GM19452 (cell line): ENCODE data around the gene POLR1D.
A peak's percentile ranks its signal among the peaks of the same experiment; 100 is the strongest.
"Not testable (repeated sequence)": the region's sequence is repeated elsewhere in the genome, so short reads cannot be mapped to it uniquely, and the experiment has no call there.

Experiments used
- ATAC-seq: cut with Tn5 transposase; IDR thresholded peaks from one replicate; pipeline ENCODE4 v1.9.1; 2021; ENCODE audit not compliant: unreplicated experiment

Gene POLR1D

DNA sequence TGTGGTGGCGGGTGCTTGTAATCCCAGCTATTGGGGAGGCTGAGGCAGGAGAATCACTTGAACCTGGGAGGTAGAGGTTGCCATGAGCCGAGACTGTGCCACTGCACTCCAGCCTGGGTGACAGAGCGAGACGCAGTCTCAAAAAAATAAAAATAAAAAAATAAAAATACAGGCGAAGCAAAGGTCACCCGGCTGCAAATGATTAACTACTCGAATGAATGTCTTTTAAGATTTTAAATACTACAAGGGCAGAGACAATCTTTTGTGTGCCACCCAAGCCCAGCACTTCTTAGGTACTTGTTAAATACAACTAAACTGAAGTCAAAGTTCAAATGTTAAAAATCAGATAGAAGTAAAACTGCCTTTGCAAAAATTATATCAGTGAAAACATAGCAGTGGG, 8.1 kb upstream of the POLR1D start:
- ATAC-seq = no peak

DNA sequence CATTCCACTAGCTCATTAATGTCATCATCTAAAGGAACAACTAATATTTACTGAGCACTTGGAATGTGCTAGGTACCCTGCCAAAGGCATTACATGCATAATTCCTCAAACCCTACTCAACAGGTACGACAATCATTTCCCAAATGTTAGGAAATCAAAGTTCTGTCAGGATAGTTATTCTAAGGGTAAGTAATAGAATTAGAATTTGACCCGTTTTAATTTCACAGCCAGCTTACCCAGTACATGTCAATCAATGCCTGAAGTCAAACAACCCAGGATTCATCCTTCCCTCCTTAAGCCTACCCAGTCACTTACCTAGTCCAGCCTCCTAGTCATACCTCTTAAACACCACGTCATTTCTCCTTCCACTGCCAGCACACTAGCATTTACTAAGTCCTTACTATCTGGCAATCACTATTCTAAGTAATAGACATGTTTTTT, 3.8 kb upstream of the POLR1D start:
- no peak for ATAC-seq

DNA sequence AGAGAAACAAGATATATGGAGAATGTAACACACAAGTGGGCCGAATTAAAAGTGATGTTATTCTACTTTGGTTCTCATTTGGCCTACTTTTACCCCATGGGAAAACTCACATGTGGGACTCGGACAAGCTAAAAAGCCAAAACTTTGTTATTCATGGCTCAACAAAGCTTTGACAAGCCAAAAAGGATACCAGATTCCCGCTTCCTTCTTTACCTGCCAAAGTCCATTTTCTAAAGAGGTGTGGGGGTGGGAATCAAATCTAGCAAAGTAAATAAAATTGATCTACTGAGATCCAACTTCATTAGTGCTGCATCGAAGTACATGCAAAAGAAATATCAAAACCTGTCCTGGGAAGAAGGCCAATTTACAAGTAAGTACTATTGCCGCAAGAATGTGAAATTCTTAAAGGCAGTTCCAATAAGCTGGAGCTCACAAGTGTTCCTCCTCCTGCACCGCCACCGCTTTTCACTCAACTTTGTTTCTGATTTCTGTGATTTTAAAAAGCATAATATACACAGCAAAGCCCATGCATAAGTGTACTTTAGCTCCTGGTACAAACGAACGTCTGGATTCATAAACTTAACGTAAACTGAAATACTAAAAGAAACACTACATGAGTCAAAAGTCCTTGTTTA, 2.5 kb upstream of the POLR1D start:
- no peak for ATAC-seq

DNA sequence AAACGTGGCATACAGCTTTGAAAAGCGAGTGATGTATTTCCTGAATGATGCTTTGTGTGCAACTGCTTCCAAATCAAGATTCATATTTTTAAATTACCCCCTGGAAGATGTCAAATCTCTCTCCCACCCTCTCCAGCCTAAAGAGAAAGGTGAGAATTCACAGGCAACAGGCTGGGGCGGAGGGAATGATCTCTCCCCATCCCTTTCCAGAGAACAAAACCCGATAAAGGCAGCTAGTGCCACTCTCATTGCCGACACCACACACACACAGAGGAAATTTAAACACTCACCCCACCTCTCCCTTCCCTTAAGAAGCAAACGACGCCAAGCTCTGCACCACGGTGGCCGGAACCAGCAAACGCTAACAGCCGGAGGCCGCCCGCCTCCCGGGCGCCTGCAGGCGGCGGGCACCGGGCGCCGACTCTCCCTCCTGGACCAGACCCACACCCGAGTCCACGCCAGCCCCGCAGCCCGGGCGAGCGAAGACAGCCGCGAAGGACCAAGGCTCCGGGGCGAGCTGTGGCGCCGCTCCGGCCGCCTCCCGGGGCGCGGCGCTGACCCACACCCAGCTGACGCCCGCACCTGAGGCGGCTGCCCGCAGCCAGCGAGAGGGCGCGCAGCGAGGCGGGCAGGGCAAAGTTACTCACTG, 1.8 kb upstream of the POLR1D start:
- peak; percentile 36 for ATAC-seq

DNA sequence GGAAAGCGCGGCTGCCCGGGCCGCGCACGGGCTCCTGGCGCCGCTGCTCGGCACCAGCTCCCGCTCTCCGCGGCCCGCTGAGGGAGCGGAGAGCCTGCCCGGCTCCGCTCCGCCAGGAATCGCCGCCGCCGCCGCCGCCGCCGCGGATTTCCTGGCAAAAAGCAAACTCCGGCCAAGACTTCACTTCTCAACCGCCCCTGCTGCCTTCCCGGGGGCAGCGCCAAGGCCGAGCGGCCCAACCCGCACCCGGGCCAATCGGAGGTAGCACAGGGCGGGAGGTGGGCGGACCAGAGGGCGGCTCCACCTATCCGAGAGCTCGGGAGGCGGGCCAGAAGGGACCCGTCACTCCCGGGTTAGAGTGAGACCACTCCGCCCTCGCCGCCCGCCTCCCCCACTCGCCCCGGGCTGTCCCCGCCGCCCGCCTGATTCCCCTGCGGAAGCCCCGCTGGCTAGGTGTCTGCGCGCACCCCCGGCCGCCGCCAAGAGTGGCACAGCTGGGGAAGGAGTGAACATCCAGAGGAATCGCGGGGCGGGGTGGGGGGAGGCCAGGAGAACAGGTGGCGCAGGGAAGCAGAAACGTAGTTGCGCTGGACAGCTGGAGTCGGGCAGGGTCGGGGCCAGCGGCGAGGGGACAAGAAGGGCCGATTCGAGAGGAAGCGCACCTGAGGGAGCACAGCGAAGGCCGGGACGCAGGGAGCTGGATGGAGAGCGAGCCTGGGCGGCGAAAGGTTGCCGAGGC, 1.1 kb upstream of the POLR1D start, which contains the start of gene LNX2:
Gene LNX2, minus strand, starts transcription at position 153 of the 739 bp plus-strand sequence. CDS start 38,826 bp downstream, outside the sequence.
- peak; percentile 88 for ATAC-seq

DNA sequence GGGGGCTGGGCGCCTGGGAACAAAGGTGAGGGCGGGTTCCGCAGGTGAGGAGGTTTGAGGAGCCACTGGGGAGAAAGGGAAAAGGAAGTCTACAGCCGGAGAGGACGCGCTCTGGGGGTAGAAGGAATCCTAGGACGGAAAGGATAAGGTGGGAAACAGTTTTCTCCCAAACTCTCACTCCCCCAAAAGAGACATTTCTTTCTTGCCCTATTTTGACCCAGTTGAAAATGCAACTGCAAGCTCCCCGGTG, 651 bp upstream of the POLR1D start:
- no peak for ATAC-seq

DNA sequence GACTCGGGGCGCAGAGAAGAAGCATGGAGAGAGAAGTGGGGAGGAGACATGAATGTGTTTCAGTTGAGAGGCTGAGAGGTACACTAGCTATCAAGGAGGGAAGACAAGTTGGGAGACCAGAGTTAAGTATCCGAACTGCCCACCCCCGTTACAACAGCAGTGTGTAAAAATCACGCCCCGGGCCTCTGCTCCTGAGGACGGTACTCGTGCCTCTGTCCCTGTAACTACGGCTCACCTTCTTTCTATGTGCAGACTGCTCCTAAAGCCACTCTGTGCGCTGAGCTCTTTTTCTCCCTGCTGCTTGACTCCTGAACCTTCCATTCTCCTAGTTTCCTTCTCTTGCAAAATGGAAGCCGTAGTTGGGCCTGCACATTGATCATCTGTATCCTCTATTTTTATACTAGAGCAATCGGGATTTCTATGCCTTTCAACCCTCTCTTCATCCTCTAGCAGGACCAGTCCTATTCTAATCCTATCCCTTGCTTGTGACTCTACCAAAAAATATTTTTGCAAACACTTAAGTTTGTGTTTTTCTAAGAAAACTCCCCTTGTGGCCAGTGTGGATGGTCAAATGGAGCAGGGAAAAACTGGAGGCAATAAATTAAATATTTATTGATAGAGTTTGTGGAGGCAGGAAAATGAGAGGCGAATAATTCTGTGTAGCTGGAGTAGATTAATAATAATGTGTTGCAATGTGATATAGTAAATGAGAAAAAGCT, 569 bp downstream of the POLR1D start:
- ATAC-seq = no peak

DNA sequence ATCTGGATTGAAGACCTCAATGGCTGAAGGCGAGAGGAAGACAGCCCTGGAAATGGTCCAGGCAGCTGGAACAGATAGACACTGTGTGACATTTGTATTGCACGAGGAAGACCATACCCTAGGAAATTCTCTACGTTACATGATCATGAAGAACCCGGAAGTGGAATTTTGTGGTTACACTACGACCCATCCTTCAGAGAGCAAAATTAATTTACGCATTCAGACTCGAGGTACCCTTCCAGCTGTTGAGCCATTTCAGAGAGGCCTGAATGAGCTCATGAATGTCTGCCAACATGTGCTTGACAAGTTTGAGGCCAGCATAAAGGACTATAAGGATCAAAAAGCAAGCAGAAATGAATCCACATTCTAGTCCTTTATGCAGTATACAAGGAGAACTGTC, 1.2 kb downstream of the POLR1D start:
- ATAC-seq = no peak

DNA sequence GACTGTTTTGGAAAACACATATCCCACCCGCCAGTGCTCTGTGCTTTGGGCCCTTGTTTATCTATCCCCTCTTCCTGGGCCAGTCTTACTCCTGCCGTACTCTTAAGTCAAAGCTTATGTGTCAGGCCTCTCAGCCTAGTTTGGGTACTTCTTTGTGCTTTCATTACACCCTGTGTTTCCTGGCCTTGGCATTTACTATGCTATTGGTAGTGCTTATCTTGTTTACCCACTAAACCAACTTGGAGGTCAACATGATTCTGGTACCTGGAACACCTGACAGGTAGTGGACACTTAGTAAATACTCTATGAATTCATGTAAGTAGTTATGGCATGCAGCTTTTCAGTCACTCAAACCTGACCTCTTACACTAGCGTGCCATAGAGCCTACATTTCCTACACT, 2.4 kb downstream of the POLR1D start:
- ATAC-seq = no peak

DNA sequence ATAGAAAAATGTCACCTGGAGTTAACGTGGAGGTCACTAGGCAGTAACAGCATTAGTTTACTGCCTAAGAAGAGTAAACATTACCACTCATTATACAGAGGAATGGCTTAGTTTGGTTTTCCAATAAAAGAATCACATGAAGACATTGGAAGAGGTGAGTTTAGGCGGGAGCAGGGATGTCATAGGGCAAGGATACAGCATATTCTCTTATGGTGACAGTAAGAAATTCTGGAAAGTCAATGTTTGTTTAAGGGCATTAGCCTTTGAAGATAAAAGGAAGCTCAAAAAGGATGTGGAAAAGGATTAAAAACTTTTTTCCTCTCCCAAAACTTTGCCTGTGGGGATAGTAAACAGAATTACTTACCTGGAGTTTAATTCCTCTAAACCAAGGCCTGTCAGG, 4.1 kb downstream of the POLR1D start:
- no peak for ATAC-seq

DNA sequence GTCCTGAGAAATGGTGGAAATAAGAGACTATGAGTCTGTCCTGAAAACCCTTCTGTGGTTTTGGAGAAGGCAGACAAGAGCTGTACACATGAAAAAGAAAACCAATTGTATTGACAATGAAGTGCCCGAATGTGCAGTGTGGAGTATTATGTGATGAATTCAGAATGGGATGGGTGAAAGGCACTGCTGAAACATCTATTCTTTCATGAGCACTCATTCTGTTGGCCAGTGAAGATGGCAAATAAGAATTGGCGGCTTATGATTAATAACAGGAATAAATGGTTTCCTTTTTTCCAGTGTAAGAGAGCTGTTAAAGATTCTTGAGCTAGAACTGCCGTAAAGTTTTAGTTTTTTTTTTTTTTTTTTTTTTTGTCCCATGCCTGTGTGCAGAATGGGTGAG, 5.7 kb downstream of the POLR1D start:
- ATAC-seq = no peak

DNA sequence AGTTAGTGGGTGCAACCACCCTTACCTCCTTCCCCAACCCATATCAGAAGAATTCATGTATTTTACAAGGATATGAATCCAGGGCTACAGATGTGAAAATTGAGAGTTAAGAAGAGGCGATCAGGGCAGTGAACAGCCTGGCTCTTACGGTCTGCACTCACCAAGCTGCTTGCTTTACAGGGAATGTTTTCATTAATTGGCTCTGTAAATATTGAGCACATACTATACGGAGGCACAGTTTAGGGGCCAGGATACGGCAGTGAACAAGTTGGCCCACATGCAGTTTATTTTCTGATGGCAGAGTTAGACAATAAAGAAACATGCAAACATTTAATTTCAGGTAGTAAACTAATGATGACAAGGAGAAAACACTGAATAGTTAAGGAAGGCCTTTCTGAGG, 6.4 kb downstream of the POLR1D start:
- no peak for ATAC-seq

DNA sequence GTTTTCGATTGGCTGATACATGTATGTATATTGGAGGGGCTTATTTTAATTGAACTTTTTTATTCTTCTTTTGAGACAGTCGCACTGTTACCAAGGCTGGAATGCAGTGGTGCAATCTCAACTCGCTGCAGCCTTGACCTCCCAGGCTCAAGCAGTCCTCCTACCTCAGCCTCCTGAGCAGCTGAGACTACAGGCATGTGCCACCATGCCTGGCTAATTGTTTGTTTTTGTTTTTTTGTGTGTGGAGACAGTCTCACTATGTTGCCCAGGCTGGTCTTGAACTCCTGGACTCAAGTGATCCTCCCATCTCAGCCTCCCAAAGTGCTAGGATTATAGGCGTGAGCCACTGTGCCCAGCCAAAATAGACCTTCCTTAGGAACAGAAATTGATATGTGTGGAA, 7.1 kb downstream of the POLR1D start:
- ATAC-seq = not testable (repeated sequence)

DNA sequence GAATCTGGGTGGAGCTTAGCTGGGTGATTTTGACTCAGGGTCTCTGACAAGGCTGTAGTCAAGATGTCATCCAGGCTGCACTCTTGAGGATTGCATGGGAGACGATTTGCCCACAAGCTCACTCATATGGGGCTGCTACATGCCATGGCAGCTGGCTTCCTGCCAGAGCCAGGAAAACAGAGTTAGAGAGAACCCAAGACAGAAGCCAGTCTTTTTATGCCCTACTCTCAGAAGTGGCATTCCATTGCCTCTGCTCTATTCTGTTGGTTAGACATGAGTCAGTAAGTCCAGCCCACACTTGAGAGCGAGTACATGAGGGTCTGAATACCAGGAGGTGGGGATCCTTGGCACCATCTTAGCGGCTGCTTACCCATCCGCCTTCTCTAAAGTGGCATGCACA, 9.5 kb downstream of the POLR1D start:
- ATAC-seq = no peak

DNA sequence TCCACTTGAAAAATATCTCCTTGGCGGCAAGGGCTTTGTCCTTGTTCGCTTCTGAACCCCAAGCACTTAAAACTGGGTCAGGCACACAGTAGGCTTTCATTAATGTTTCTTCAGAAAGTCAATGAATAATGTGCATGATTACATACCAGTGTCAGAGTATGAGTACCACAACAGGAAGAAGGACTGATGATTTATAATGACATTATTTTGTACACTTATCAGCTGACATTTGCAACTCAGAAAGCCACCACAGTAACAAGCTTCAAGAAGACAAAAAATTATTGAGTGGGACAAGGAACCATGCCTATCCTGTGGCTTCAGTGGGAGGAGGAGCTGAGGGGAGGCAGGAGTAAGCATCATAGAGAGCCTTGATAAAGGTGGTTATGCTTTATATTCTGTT, 10.0 kb downstream of the POLR1D start:
- ATAC-seq = no peak

DNA sequence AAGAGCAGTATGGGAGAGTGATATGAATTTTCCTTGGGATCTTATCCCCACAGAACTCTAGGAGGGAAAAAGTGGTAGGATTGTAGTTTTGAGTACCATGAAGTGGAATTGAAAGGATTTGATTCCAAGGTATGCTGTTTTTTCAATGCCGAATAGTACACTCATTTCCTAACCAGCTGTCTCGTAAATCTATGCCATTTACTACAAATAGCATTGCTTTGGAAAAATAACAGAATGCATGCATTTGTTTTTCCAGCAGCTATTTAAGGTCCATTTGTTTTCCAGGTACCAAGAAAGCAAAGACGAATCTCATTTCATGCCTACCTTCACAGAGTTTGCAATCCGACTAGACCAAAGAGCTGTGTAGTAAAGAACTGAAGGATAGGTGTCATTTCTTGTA, 10.5 kb downstream of the POLR1D start:
- no peak for ATAC-seq

DNA sequence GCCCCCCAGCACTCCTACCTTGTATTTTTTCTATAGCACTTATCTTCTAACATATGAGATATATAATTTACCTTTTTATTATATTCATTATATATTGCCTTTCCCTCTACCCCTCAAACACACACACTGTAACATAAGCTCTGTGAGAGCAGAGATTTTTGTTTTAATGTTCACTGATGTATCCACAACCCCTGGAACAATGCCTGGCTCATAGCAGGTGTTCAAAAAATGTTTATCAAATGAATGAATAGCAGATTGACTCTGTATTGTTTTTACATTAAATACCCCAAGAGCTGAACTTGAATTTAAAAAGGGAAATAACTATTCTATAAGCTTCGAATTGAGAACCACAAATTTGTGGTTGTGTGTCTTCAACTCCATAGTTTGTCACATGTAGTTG, 11.0 kb downstream of the POLR1D start:
- no peak for ATAC-seq

DNA sequence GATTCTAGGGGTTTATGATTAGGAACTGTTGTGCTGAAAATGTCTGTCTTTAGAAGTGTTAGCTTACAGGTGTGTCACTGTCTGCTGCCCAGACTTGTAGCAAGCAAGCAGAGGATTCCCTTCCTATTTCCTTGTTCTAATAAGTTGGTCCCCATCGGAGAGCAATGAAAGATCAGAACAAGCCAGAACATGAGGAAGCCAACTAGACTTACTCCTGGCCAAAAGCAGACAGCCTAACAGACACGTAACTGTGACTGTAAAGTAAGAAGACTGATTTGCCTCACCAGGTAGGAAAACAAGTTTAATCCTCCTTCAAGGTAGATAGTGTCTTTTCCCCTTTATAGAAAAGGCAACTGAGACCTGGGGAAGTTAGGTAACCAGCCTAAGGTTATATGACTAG, 12.5 kb downstream of the POLR1D start:
- ATAC-seq = no peak

DNA sequence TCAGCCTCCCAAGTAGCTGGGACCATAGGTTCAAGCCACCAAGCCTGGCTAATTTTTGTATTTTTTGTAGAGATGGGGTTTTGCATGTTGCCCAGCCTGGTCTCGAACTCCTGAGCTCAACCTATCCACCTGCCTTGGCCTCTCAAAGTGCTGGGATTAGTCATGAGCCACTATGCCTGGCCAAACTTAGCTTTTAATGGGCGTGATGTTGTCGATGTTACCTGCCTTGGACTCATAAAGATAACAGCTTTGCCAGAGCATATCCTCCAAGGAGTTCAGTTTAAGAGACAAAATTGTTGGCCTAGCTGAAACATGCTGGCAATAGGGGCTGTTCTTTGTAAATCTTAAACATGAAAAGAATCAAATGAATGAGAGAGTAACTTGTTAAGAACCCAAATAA, 13.1 kb downstream of the POLR1D start:
- ATAC-seq = no peak

DNA sequence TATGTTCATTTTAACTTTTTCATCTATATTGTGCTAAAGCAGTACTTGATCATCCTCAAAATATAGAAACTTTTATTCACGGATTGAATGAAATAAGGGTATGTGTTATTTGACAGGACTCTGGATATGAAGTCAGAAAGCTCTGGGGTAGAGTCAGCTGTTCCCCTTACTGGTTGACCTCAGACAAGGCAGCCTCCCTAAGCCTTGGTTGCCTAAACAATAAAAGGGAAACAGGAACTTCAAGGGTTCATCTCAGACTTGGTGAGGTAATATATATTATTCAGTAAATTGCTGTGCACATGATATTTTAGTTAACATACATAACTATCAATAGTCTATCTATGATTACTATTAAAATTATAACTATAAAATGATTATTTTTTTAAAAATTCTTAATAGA, 13.6 kb downstream of the POLR1D start:
- ATAC-seq = no peak

DNA sequence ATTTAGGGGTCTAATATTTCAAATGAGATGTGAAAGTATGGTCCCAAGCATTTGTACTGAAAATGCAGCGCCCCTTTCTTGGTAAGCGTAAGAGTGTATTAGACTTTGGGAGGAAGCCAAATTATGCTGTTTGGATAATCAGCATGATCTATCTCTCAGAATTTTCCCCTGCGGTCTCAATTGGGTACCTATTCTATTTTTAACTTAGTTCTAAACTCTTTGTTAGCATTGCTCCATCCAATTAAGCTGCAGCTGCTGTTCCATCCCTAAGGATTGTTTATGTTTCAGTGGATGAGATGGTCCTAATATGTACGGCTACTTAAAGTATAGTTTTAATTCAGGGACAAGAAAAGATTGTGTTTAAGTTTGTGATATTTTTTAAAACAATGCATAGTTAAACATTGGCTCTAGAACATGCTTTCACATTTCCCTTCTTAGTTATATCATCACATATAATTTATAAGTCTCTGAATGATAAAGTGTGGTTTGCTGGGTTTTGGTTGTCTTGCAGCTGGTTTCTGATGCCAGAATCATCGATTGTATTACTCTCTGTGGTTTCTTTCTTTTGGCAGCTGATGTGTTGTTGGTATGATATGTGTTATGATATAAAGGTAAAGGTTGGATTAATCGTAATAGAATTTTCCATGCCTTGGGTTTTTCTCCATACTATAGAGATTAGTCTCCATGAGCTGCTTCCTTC, 15.0 kb downstream of the POLR1D start:
- ATAC-seq = no peak
